Loucy (cell line): Measurements from ENCODE around the gene CBLC.

Experiments used
- H2AFZ ChIP-seq: fragments of 200-600 bp; sonication (generic); 2 replicates; pipeline ENCODE4 v1.6.0; 2016; ENCODE audit warnings: antibody characterized with exemption, mild to moderate bottlenecking, low read length, moderate library complexity
- H3F3A ChIP-seq: fragments of 200-600 bp; 2 replicates; pipeline ENCODE4 v1.6.0; 2016; ENCODE audit warnings: antibody characterized with exemption, low read depth, mild to moderate bottlenecking
- H3K27me3 ChIP-seq: fragments of 200-600 bp; sonication (generic); 2 replicates; pipeline ENCODE4 v1.6.1; 2014; ENCODE audit warnings: low read length, mild to moderate bottlenecking; ENCODE audit not compliant: insufficient read depth, poor library complexity, severe bottlenecking
- H3K36me3 ChIP-seq: fragments of 200-600 bp; sonication (generic); 2 replicates; pipeline ENCODE4 v1.6.1; 2016; ENCODE audit warnings: low read length; ENCODE audit not compliant: insufficient read depth
- H3K4me1 ChIP-seq: fragments of 200-600 bp; sonication (generic); 2 replicates; pipeline ENCODE4 v1.5.1; 2014; ENCODE audit warnings: low read length, mild to moderate bottlenecking; ENCODE audit not compliant: insufficient read depth, poor library complexity, severe bottlenecking
- H3K4me2 ChIP-seq: fragments of 200-600 bp; sonication (generic); 2 replicates; pipeline ENCODE4 v1.6.0; 2014; ENCODE audit warnings: antibody characterized with exemption, low read length, low read depth, mild to moderate bottlenecking; ENCODE audit not compliant: poor library complexity, severe bottlenecking
- H3K4me3 ChIP-seq: fragments of 200-600 bp; sonication (generic); 2 replicates; pipeline ENCODE4 v1.5.1; 2014; ENCODE audit warnings: low read length, mild to moderate bottlenecking, mixed read lengths; ENCODE audit not compliant: poor library complexity, severe bottlenecking
- H3K79me2 ChIP-seq: fragments of 200-600 bp; sonication (generic); 2 replicates; pipeline ENCODE4 v1.6.1; 2014; ENCODE audit warnings: low read length; ENCODE audit not compliant: insufficient read depth
- H3K9ac ChIP-seq: fragments of 200-600 bp; sonication (generic); 2 replicates; pipeline ENCODE4 v1.6.0; 2014; ENCODE audit warnings: mild to moderate bottlenecking, low read depth, low read length, moderate library complexity; ENCODE audit not compliant: poor library complexity, severe bottlenecking
- H3K9me2 ChIP-seq: fragments of 200-600 bp; sonication (generic); replicated peaks from 2 replicates; pipeline ENCODE4 v1.6.1; 2016; ENCODE audit warnings: low read depth, low read length, mixed read lengths
- H3K9me3 ChIP-seq: fragments of 200-600 bp; sonication (generic); 2 replicates; pipeline ENCODE4 v1.6.1; 2014; ENCODE audit warnings: mild to moderate bottlenecking, antibody characterized with exemption, low read length, low read depth; ENCODE audit not compliant: insufficient read depth
- H4K20me1 ChIP-seq: fragments of 200-600 bp; sonication (generic); 2 replicates; pipeline ENCODE4 v1.6.0; 2014; ENCODE audit warnings: antibody characterized with exemption, low read length, mild to moderate bottlenecking; ENCODE audit not compliant: insufficient read depth, poor library complexity, severe bottlenecking
- CTCF ChIP-seq: fragments of 200-600 bp; sonication (generic); conservative IDR thresholded peaks from 2 replicates; pipeline ENCODE4 v1.5.1; 2014; ENCODE audit warnings: mild to moderate bottlenecking, antibody characterized with exemption, low read length
- EZH2phosphoT487 ChIP-seq: fragments of 200-600 bp; IDR thresholded peaks from 2 replicates; pipeline ENCODE4 v1.6.1; 2018; ENCODE audit warnings: antibody characterized with exemption, mild to moderate bottlenecking, moderate library complexity, borderline replicate concordance

The CBLC gene

GRCh38 chr19:44754750-44755080, 23.0 kb upstream of the CBLC start:
- H3K9ac ChIP-seq = peak overlapping the region; percentile 82
- peaks cover 4% of the 10 kb centered on the region; the same call in 1 of the 2 replicates for H3K79me2 ChIP-seq
- H3K9me3 ChIP-seq = no peaks in the 10 kb centered on the region
- H2AFZ ChIP-seq = no peak overlapping the region
- peak overlapping the region; percentile 82 for H3K4me3 ChIP-seq
- peaks cover 4% of the 10 kb centered on the region for H4K20me1 ChIP-seq
- no peaks in the 10 kb centered on the region for H3K9me2 ChIP-seq
- TF ChIP-seq CTCF = no peak
- no peak for TF ChIP-seq EZH2phosphoT487
- peaks cover 3% of the 10 kb centered on the region; the same call in 1 of the 2 replicates for H3F3A ChIP-seq
- H3K4me1 ChIP-seq = peaks cover 32% of the 10 kb centered on the region
- H3K27me3 ChIP-seq = no peaks in the 10 kb centered on the region
- no peaks in the 10 kb centered on the region for H3K36me3 ChIP-seq
- H3K4me2 ChIP-seq = peak overlapping the region; percentile 90

GRCh38 chr19:44755219-44755618, 22.5 kb upstream of the CBLC start:
- H4K20me1 ChIP-seq = no peaks in the 10 kb centered on the region
- no peaks in the 10 kb centered on the region for H3K9me2 ChIP-seq
- peaks cover 29% of the 10 kb centered on the region for H3K4me1 ChIP-seq
- H3K9ac ChIP-seq = peak overlapping the region; percentile 82
- H3K27me3 ChIP-seq = no peaks in the 10 kb centered on the region
- no peaks in the 10 kb centered on the region for H3K36me3 ChIP-seq
- peak overlapping the region; percentile 90 for H3K4me2 ChIP-seq
- H3K4me3 ChIP-seq = peak overlapping the region; percentile 82
- no peaks in the 10 kb centered on the region for H3K9me3 ChIP-seq
- no peak for TF ChIP-seq EZH2phosphoT487
- no peak for TF ChIP-seq CTCF
- H2AFZ ChIP-seq = no peak overlapping the region
- no peaks in the 10 kb centered on the region; the same call in 1 of the 2 replicates for H3F3A ChIP-seq
- no peaks in the 10 kb centered on the region for H3K79me2 ChIP-seq

- Histone ChIP-seq H3K9me3 (no peaks in the 10 kb centered on the region), H2AFZ (no peak overlapping the region), H3K79me2 (no peaks in the 10 kb centered on the region), H3K36me3 (no peaks in the 10 kb centered on the region), H3K27me3 (no peaks in the 10 kb centered on the region), H3K4me2 (no peak overlapping the region), H3K4me3 (no peak overlapping the region), H4K20me1 (no peaks in the 10 kb centered on the region), H3K9me2 (no peaks in the 10 kb centered on the region), H3F3A (no peaks in the 10 kb centered on the region; the same call in 1 of the 2 replicates), H3K9ac (no peak overlapping the region), H3K4me1 (peaks cover 29% of the 10 kb centered on the region)
- no peak for TF ChIP-seq CTCF
- TF ChIP-seq EZH2phosphoT487 = no peak
These were observed 21.6 kb upstream of the CBLC start for GRCh38 chr19:44756089-44756562.
